Subcutaneous adipose tissue (tissue), 4 donors: ENCODE measurements around the gene FSIP1. TPM values are rescaled to one million over a fixed set of nuclear protein-coding genes. Genes with fewer than 3 reads are reported as not detected.

Experiments used
- total RNA-seq, 4 donors: library from RNA; depleted of rRNA; stranded (reverse); fragments of >200 nt; gene quantifications; one replicate each; pipeline ENCODE4 v1.1.0, GENCODE V29; 2016
- TF ChIP-seq, protein P1 (sequence below): fragments of 450-650 bp; IDR thresholded peaks from one replicate; pipeline ENCODE4 v1.5.1; 2016; ENCODE audit warnings: low read depth, mild to moderate bottlenecking, control low read depth, antibody characterized with exemption, moderate library complexity

The FSIP1 gene
- total RNA-seq, 4 donors from 2014 or later: 0.16 to 1.0 (median 0.44) TPM; not detected in 1

DNA sequence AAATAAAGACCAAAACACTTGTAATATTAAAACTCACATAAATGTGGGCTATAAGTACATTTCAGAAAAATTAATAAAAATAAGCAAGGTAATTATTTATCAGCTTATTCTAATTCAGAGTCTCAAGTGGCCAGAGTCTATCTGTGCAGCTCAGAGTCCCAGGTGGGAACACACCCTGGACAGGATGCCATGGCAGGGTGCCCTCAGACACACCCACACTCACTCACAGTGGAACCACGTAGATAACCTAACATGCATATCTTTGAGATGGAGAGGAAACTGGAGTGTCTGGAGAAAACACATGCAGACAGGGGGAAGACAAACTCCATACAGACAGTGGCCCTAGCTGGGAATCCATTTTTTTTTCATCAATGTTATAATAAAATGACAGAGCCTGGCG lies 37.2 kb downstream of the FSIP1 start:
- TF ChIP-seq, protein P1, sequence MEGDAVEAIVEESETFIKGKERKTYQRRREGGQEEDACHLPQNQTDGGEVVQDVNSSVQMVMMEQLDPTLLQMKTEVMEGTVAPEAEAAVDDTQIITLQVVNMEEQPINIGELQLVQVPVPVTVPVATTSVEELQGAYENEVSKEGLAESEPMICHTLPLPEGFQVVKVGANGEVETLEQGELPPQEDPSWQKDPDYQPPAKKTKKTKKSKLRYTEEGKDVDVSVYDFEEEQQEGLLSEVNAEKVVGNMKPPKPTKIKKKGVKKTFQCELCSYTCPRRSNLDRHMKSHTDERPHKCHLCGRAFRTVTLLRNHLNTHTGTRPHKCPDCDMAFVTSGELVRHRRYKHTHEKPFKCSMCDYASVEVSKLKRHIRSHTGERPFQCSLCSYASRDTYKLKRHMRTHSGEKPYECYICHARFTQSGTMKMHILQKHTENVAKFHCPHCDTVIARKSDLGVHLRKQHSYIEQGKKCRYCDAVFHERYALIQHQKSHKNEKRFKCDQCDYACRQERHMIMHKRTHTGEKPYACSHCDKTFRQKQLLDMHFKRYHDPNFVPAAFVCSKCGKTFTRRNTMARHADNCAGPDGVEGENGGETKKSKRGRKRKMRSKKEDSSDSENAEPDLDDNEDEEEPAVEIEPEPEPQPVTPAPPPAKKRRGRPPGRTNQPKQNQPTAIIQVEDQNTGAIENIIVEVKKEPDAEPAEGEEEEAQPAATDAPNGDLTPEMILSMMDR: no peak

- TF ChIP-seq, protein P1: no peak
Observed at GRCh38 chr15:39744334-39745103, 38.1 kb downstream of the FSIP1 start.

DNA sequence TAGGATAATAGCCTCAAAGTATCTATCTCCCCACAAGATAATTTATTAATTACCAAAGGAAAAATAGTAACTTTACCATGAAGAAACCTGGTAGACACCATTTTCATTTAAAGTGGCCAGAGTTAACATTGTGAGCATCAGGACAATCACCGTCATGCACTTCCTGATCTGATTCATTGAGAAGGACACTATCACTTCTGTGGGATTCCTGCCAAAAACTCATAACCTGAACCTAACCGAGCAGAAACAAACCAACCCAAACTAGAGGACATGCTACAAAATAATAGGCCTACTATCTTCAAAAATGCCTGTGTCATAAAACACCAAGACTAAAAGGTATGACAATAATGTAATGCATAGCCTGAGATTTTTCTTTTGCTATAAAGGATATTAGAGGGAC lies 39.0 kb downstream of the FSIP1 start:
- TF ChIP-seq, protein P1: no peak

- TF ChIP-seq, protein P1: no peak
Observed at GRCh38 chr15:39741258-39741657, 41.4 kb downstream of the FSIP1 start.

- TF ChIP-seq, protein P1: no peak
Observed at GRCh38 chr15:39738998-39739397, 43.6 kb downstream of the FSIP1 start.

DNA sequence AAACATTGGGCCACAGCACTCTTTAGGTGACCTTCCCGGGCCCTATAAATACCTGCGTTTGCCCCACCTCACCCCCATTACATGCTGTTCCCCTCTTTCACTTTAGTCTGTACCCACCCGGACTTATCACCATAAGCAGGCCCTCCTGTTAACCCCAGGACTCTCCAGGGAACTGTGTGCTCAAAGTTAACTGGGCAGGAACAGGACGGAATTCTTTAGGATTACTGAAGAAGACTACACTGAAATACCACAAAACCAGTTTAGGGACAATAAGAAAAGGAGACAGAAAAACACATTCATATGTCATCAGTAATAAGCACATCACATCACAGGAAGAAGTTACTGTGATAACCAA lies 45.5 kb downstream of the FSIP1 start:
- TF ChIP-seq, protein P1: no peak

- TF ChIP-seq, protein P1: no peak
Observed at GRCh38 chr15:39736412-39737195, 46.0 kb downstream of the FSIP1 start.
